Fibroblast of lung (primary cell): ENCODE data around the gene HDAC10. TPM values are rescaled to one million over a fixed set of nuclear protein-coding genes. Genes with fewer than 3 reads are reported as not detected.

Experiments
- DNase-seq, 2 donors: peaks; one replicate each; pipeline versions ENCODE4 v3.0.0 to v3.0.0-alpha.2; 2010; ENCODE audit warnings: low read depth in 2 of 2
- H2AFZ ChIP-seq: 2 replicates; pipeline ENCODE4 v1.5.1; 2012; ENCODE audit warnings: low read length, control low read depth, inconsistent platforms
- H3K27ac ChIP-seq: 2 replicates; pipeline ENCODE4 v1.5.1; 2011; ENCODE audit warnings: low read length, control low read depth; ENCODE audit not compliant: insufficient read depth
- H3K27me3 ChIP-seq: 2 replicates; pipeline ENCODE4 v1.5.1; 2011; ENCODE audit warnings: mild to moderate bottlenecking, low read length; ENCODE audit not compliant: control insufficient read depth, insufficient read depth
- H3K36me3 ChIP-seq: 2 replicates; pipeline ENCODE4 v1.5.1; 2011; ENCODE audit warnings: low read length; ENCODE audit not compliant: control insufficient read depth, insufficient read depth
- H3K4me1 ChIP-seq: 2 replicates; pipeline ENCODE4 v1.5.1; 2011; ENCODE audit warnings: low read length; ENCODE audit not compliant: control insufficient read depth, insufficient read depth; ENCODE audit errors: extremely low read depth
- H3K4me2 ChIP-seq: 2 replicates; pipeline ENCODE4 v1.5.1; 2011; ENCODE audit warnings: low read length, control low read depth; ENCODE audit not compliant: insufficient read depth; ENCODE audit errors: extremely low read depth
- H3K4me3 ChIP-seq, 4 experiments: fragments of 200-600 bp in 1 of 4; sonication (generic) in 1 of 4; replicated peaks in 1 of 4; 2 replicates each; pipeline ENCODE4 v1.5.1; 2011 to 2016; ENCODE audit warnings: low read length in 4 of 4, low read depth in 3 of 4, mild to moderate bottlenecking in 3 of 4, control low read depth in 2 of 4, inconsistent platforms in 1 of 4, mixed read lengths in 1 of 4; ENCODE audit not compliant: insufficient read depth in 1 of 4; ENCODE audit errors: control extremely low read depth in 1 of 4
- H3K79me2 ChIP-seq: 2 replicates; pipeline ENCODE4 v1.5.1; 2012; ENCODE audit warnings: mild to moderate bottlenecking, low read length, inconsistent platforms; ENCODE audit not compliant: control insufficient read depth, insufficient read depth
- H3K9ac ChIP-seq: 2 replicates; pipeline ENCODE4 v1.5.1; 2011; ENCODE audit warnings: mild to moderate bottlenecking, low read length, control low read depth; ENCODE audit not compliant: insufficient read depth
- H3K9me3 ChIP-seq: 2 replicates; pipeline ENCODE4 v1.5.1; 2012; ENCODE audit warnings: low read depth, low read length; ENCODE audit not compliant: control insufficient read depth, insufficient read depth
- H4K20me1 ChIP-seq: 2 replicates; pipeline ENCODE4 v1.5.1; 2011; ENCODE audit warnings: low read length; ENCODE audit not compliant: control insufficient read depth, insufficient read depth; ENCODE audit errors: extremely low read depth
- EZH2 ChIP-seq: IDR thresholded peaks from 2 replicates; pipeline ENCODE4 v1.5.1; 2012; ENCODE audit warnings: low read length, control low read depth, mild to moderate bottlenecking; ENCODE audit errors: missing control alignments
- polyA plus RNA-seq, 2 donors: library from polyadenylated mRNA; depleted of rRNA in 1 of 2; stranded (reverse) in 1 of 2; unstranded in 1 of 2; fragments of >200 nt; gene quantifications; 2 replicates each; pipeline ENCODE4 v1.2.1, GENCODE V29; 2011 to 2012; ENCODE audit warnings: missing spikeins in 1 of 2
- total RNA-seq: library from RNA; depleted of rRNA; stranded (reverse); fragments of >200 nt; gene quantifications from 2 replicates; pipeline ENCODE4 v1.2.1, GENCODE V29; 2014
- TF ChIP-seq, protein P1 (sequence below), 2 donors: IDR thresholded peaks in 1 of 2; conservative IDR thresholded peaks in 1 of 2; 1 replicate in 1 of 2; 2 replicates in 1 of 2; pipeline ENCODE4 v1.5.1; 2011 to 2012; ENCODE audit warnings: low read length in 2 of 2, control low read depth in 1 of 2, inconsistent platforms in 1 of 2, low read depth in 1 of 2, mild to moderate bottlenecking in 1 of 2

HDAC10 gene
- total and polyA plus RNA-seq, 2 donors (not counting 1 experiment from before 2014, with no cell fraction given) = 5.1 to 27.6 TPM

DNA sequence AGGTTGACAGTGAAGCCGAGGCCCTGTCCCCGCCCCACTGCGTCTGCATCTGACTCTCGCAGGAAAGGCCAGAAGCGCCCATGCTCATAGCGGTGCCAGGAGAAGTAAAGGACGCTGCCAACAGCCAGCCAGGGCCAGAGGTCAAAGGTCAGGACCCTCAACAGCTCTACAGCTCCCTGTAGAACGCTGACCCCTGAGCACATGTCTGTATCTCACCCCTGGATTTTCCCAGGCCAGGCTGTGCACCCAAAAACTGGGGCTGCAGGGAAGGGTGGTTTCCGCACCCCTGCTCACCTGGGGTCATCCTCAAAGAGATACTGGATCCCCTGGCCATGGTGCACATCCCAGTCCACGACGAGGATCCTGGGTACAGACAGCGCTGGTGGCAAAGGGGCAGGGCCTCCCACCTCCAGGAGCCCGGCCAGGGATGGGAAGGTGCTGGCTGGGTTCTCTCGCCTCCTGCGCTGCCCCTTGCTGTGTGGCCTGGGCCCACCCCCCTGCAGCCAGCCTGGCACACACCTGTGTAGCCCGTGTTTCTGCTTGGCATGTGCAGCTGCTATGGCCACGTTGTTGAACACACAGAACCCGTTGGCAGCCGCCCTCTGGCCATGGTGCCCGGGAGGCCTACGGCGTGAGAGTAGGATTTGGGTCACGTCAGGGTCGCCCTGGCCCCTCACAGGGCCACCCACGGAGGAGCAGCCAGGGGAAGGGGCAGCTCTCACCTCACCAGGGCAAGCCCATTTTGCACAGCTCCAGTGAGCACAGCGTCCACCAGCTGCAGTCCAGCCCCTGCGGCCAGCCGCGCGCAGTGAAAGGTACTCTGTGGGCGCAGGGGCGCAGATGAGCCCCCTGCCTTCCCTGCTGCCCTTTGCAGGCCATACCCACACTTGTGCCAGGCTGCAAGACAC lies 1.5 kb downstream of the HDAC10 start:
- Histone ChIP-seq H3K9me3 (no peaks in the 10 kb centered on the region), H3K4me3 (peak overlapping the region in 3 of 4 experiments; percentile 62 to 81 (median 77)), H3K4me1 (peaks cover 13% of the 10 kb centered on the region), H3K79me2 (peaks cover 25% of the 10 kb centered on the region), H2AFZ (no peak overlapping the region), H3K9ac (no peak overlapping the region), H3K27me3 (no peaks in the 10 kb centered on the region), H4K20me1 (no peaks in the 10 kb centered on the region), H3K27ac (no peak overlapping the region), H3K4me2 (peak overlapping the region; percentile 91), H3K36me3 (peaks cover 33% of the 10 kb centered on the region)
- no peak for TF ChIP-seq EZH2
- TF ChIP-seq, protein P1, sequence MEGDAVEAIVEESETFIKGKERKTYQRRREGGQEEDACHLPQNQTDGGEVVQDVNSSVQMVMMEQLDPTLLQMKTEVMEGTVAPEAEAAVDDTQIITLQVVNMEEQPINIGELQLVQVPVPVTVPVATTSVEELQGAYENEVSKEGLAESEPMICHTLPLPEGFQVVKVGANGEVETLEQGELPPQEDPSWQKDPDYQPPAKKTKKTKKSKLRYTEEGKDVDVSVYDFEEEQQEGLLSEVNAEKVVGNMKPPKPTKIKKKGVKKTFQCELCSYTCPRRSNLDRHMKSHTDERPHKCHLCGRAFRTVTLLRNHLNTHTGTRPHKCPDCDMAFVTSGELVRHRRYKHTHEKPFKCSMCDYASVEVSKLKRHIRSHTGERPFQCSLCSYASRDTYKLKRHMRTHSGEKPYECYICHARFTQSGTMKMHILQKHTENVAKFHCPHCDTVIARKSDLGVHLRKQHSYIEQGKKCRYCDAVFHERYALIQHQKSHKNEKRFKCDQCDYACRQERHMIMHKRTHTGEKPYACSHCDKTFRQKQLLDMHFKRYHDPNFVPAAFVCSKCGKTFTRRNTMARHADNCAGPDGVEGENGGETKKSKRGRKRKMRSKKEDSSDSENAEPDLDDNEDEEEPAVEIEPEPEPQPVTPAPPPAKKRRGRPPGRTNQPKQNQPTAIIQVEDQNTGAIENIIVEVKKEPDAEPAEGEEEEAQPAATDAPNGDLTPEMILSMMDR (conservative IDR thresholded peaks at IDR 0.05 in 1 of 2, IDR thresholded peaks at IDR 0.05 in 1 of 2; ENCODE audit: low read depth in 1 of 2, low read length in 2 of 2) = no peak
- no peak for DNase-seq

DNA sequence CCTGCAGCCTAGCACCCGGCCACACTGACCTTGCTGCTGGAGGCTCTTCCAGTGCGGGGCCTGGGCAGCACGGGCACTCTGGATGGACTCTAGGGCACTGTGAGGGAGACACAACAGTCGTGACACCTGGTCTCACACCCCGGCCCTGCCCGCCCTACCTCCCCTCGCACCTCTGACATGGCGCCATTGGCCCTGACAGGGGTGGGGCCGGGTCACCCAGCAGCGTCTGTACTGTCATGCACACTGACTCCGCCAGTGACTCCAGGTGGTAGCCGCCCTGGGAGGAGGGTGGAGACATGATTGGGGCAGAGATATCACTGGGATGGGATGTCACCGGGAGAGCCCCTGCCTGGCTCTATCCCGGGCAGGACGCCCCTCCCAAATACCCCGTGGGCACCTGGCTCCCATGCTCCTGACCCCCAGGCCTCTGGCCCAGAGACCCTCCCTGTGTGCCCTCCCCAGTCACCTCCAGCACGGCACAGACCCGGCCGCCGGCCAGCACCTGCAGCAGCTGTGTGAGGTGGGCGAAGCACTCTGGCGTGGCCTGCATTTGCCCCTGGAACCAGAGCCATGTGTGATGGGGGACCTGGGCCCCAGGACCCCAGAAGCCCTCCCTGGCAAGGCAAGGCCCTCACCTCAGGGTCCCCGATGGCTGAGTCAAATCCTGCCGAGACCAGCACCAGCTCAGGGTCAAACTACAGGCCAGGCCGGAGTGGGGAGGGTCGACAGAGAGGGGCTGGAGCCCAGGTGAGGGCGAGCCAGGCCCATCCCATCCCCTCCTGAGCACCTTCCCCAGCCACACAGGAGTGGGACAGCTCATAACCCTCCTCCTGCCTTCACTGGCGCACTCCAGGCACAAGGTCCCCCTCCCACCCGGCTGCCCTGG lies 2.6 kb downstream of the HDAC10 start:
- no peaks in the 10 kb centered on the region for H3K9me3 ChIP-seq
- no peaks in the 10 kb centered on the region for H4K20me1 ChIP-seq
- no peak overlapping the region for H3K9ac ChIP-seq
- DNase-seq = no peak
- H3K4me2 ChIP-seq = no peak overlapping the region
- no peak overlapping the region for H3K4me3 ChIP-seq
- TF ChIP-seq EZH2 = no peak
- TF ChIP-seq, protein P1 (conservative IDR thresholded peaks at IDR 0.05 in 1 of 2, IDR thresholded peaks at IDR 0.05 in 1 of 2; ENCODE audit: low read depth in 1 of 2, low read length in 2 of 2) = no peak
- no peaks in the 10 kb centered on the region for H3K27me3 ChIP-seq
- H3K27ac ChIP-seq = peak overlapping the region; percentile 34
- peaks cover 13% of the 10 kb centered on the region for H3K4me1 ChIP-seq
- H3K79me2 ChIP-seq = peaks cover 36% of the 10 kb centered on the region
- peaks cover 33% of the 10 kb centered on the region for H3K36me3 ChIP-seq
- no peak overlapping the region for H2AFZ ChIP-seq

DNA sequence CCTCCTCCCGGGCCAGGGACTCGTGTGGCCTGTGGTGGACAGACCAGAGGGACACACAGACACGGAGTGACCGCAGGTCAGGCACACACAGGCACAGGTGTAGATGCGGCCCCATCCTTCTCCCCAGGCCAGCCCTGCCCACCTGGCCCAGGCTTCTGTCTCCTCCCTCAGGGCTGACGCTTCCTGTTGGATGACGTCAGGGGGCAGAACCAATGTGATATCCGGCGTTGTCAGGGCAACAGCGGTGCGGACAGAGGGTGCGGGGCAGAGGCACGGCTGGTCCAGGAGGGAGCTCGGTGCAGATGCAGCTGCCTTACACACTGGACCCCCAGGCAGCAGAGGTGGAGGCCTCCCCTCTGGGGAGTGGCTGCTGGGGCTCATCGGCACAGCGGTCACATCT lies 3.3 kb downstream of the HDAC10 start:
- no peak overlapping the region for H3K4me3 ChIP-seq
- peak overlapping the region; percentile 54 for H3K27ac ChIP-seq
- peaks cover 42% of the 10 kb centered on the region for H3K79me2 ChIP-seq
- DNase-seq = peak; percentile 45 to 67
- H3K36me3 ChIP-seq = peaks cover 30% of the 10 kb centered on the region
- no peak overlapping the region for H3K4me2 ChIP-seq
- TF ChIP-seq EZH2 = no peak
- TF ChIP-seq, protein P1 (conservative IDR thresholded peaks at IDR 0.05 in 1 of 2, IDR thresholded peaks at IDR 0.05 in 1 of 2; ENCODE audit: low read depth in 1 of 2, low read length in 2 of 2) = no peak
- no peaks in the 10 kb centered on the region for H4K20me1 ChIP-seq
- no peaks in the 10 kb centered on the region for H3K27me3 ChIP-seq
- H3K9me3 ChIP-seq = no peaks in the 10 kb centered on the region
- no peak overlapping the region for H3K9ac ChIP-seq
- H3K4me1 ChIP-seq = peaks cover 13% of the 10 kb centered on the region
- no peak overlapping the region for H2AFZ ChIP-seq
